Cardiac muscle cell (in vitro differentiated cells and primary cell): Measurements from ENCODE around the gene LONRF2. TPM values are rescaled to one million over a fixed set of nuclear protein-coding genes. Genes with fewer than 3 reads are reported as not detected.
A peak's percentile ranks its signal among the peaks of the same experiment; 100 is the strongest.

ENCODE experiments used
- DNase-seq, 2 donors: peaks; one replicate each; pipeline versions ENCODE4 v3.0.0 to v3.0.0-alpha.2; 2010 to 2017; ENCODE audit warnings: low read depth in 1 of 2, low spot score in 1 of 2
- H3K27ac ChIP-seq: fragments of 200-600 bp; sonication (generic); 2 replicates; pipeline ENCODE4 v1.5.1; 2016
- H3K27me3 ChIP-seq: fragments of 200-600 bp; sonication (generic); 2 replicates; pipeline ENCODE4 v1.6.0; 2016; ENCODE audit warnings: control low read depth
- H3K36me3 ChIP-seq: fragments of 200-600 bp; sonication (generic); 2 replicates; pipeline ENCODE4 v1.5.1; 2016; ENCODE audit warnings: control low read depth
- H3K4me1 ChIP-seq: fragments of 200-600 bp; sonication (generic); 2 replicates; pipeline ENCODE4 v1.8.1; 2017; ENCODE audit warnings: low read depth, mild to moderate bottlenecking, mixed run types
- H3K4me3 ChIP-seq: fragments of 200-600 bp; sonication (generic); 2 replicates; pipeline ENCODE4 v1.5.1; 2016; ENCODE audit warnings: mild to moderate bottlenecking
- H3K9me3 ChIP-seq: fragments of 200-600 bp; sonication (generic); 2 replicates; pipeline ENCODE4 v1.5.1; 2017; ENCODE audit warnings: low read depth, mild to moderate bottlenecking, control low read depth
- CTCF ChIP-seq: IDR thresholded peaks from 2 replicates; pipeline ENCODE4 v1.5.1; 2012; ENCODE audit warnings: low read depth, mild to moderate bottlenecking, low read length
- polyA plus RNA-seq: library from polyadenylated mRNA; unstranded; fragments of >200 nt; fragmentation: Nextera tagmentation; extraction: Ambion mirVana; gene quantifications from 2 replicates; pipeline ENCODE4 v1.2.1, GENCODE V29; 2016
- total RNA-seq: library from RNA; depleted of rRNA; stranded (reverse); fragments of >200 nt; gene quantifications from 2 replicates; pipeline ENCODE4 v1.2.3, GENCODE V29; 2016

LONRF2 gene
- total and polyA plus RNA-seq, 2 experiments from 2014 or later: 0.83 to 1.3 TPM

GRCh38 chr2:100272841-100273329, 49.4 kb downstream of the LONRF2 start:
- TF ChIP-seq CTCF: no peak
- H3K9me3 ChIP-seq: no peaks in the 10 kb centered on the region
- DNase-seq: peak in 1 of 2 donors; percentile 38
- no peak overlapping the region for H3K4me3 ChIP-seq
- no peak overlapping the region for H3K27ac ChIP-seq
- no peaks in the 10 kb centered on the region for H3K27me3 ChIP-seq
- no peaks in the 10 kb centered on the region for H3K36me3 ChIP-seq
- H3K4me1 ChIP-seq: no peaks in the 10 kb centered on the region

GRCh38 chr2:100271210-100271609, 51.1 kb downstream of the LONRF2 start:
- H3K4me3 ChIP-seq: no peak overlapping the region
- no peaks in the 10 kb centered on the region for H3K27me3 ChIP-seq
- H3K36me3 ChIP-seq: no peaks in the 10 kb centered on the region
- H3K4me1 ChIP-seq: no peaks in the 10 kb centered on the region
- H3K9me3 ChIP-seq: no peaks in the 10 kb centered on the region
- TF ChIP-seq CTCF: no peak
- DNase-seq: no peak
- no peak overlapping the region for H3K27ac ChIP-seq

GRCh38 chr2:100270381-100271146, 51.7 kb downstream of the LONRF2 start:
- Histone ChIP-seq H3K36me3 (no peaks in the 10 kb centered on the region), H3K27ac (no peak overlapping the region), H3K27me3 (no peaks in the 10 kb centered on the region), H3K9me3 (no peaks in the 10 kb centered on the region), H3K4me1 (no peaks in the 10 kb centered on the region), H3K4me3 (no peak overlapping the region)
- no peak for TF ChIP-seq CTCF
- DNase-seq: no peak

- Histone ChIP-seq H3K9me3 (no peaks in the 10 kb centered on the region), H3K27me3 (no peaks in the 10 kb centered on the region), H3K36me3 (no peaks in the 10 kb centered on the region), H3K4me3 (no peak overlapping the region), H3K4me1 (no peaks in the 10 kb centered on the region), H3K27ac (no peak overlapping the region)
- TF ChIP-seq CTCF: no peak
- no peak for DNase-seq
These were observed 52.4 kb downstream of the LONRF2 start for GRCh38 chr2:100269889-100270288.

- no peaks in the 10 kb centered on the region for H3K4me1 ChIP-seq
- H3K27me3 ChIP-seq: no peaks in the 10 kb centered on the region
- H3K27ac ChIP-seq: no peak overlapping the region
- DNase-seq: no peak
- no peak for TF ChIP-seq CTCF
- H3K9me3 ChIP-seq: no peaks in the 10 kb centered on the region
- no peaks in the 10 kb centered on the region for H3K36me3 ChIP-seq
- H3K4me3 ChIP-seq: no peak overlapping the region
These were observed 53.3 kb downstream of the LONRF2 start for GRCh38 chr2:100268986-100269385.
